HG02642 (cell line): ENCODE data around the gene RIOX2.
"Not testable (repeated sequence)": the region's sequence is repeated elsewhere in the genome, so short reads cannot be mapped to it uniquely, and the experiment has no call there.

ENCODE experiments used
- ATAC-seq: cut with Tn5 transposase; IDR thresholded peaks from one replicate; pipeline ENCODE4 v1.9.1; 2021; ENCODE audit warnings: mild to moderate bottlenecking; ENCODE audit not compliant: unreplicated experiment, poor library complexity

Gene RIOX2

DNA sequence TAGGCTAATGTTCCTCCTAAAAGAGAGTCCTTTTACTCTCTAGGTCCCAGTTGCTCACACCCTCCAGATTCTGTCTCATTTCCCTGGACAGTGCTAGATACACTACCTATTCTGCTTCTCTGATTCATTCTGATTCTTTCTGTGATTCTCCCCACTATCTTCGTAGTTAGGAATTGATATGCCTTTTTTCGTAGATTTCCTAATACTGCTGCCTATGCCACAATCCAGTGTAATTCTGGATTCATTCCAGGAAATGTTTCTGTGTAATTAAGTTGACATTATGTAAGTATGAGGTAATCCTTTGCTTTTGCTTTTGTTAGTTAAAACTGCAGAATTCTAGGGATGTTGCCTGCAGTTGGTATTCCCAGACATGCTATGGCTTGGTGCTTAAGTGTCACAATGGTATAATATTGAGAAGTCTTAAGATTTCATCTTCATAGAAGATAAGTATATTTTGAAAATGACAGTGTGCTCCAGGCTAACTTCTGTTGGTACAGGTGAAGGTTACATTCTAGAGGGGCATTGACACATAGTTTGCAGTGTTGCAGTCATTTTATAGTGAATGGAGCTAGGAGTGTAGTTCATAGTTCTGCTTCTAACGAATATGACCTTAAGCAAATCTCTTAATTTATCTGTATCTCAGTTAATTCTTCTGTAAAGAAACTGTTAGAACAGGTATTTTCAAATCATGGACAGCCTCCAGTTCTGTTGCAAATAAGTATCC, 54.3 kb downstream of the RIOX2 start:
- ATAC-seq: no peak

DNA sequence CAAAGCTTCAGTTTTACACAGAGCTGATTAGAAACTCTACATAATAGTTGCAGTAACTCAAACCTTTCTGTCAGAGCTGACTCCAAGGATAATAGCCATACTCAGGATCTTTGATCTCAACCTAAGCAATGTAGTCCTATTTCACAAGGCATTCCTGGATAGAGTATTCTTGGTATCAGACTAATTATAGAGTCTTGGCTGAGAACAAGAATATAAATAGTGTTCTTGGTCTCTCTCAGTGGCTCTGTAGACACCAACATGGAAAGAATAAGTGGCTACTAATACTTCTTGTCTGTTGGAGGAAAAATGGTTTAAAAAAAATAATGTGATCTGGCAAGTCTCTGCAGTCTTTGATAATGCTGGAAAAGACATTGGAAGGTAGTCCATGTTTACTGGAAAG, 55.7 kb downstream of the RIOX2 start:
- no peak for ATAC-seq

DNA sequence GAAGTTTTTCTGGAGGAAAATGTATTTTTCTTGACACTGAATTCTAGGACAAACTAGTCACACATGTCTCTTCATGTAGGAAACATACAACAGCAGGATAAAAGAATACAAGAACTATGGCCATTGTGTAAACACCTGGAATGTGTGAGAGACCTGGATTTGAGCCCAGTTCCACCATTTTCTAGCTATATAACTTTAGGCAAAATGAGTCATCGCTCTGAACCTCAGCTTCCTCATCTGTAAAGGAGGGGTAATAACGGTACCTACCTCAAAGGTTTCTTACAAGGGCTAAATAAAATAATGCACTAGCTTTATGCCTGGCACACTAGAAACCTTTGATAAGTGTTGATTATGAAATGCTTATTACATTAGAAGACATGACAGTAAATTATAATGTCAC, 57.8 kb downstream of the RIOX2 start:
- no peak for ATAC-seq

DNA sequence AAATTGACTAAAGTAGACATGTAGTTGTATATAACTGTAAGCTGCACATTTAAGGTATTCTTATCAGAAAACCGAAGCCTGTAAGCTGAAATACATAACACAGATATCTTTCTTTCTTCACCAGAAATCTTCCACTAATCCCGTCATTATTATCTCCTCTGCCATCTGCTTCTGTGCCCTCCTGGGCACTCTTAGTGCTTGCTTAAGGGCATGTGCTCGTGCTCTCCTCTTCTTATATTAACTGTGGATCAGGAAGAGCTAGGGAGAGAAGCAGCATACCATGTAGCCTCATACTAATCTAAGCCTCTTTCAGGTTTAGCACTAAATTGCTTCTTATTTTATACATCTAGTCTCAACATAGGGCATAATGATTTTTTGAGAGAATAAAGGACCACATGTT, 60.8 kb downstream of the RIOX2 start:
- ATAC-seq: no peak

DNA sequence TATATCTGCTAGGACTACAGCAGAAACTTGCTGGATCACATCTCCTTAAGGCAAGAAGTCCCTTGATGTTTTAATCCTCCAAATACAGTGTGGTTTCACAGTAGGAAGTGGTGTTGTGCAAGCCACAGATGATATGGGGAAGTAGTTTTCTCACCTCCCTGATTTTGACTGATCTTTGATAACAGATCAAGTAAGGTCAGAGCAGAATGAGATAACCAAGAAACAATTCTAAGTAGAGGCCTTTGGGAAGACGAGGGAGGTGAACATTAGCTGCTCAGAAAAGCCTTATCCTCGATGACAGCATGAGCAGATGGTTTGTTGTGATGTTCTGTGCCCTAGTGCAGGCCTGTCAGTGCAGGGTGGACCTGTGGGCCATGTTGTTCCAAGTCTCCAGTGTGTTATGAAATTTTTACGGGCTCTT, 61.3 kb downstream of the RIOX2 start:
- peak; percentile 59 for ATAC-seq

DNA sequence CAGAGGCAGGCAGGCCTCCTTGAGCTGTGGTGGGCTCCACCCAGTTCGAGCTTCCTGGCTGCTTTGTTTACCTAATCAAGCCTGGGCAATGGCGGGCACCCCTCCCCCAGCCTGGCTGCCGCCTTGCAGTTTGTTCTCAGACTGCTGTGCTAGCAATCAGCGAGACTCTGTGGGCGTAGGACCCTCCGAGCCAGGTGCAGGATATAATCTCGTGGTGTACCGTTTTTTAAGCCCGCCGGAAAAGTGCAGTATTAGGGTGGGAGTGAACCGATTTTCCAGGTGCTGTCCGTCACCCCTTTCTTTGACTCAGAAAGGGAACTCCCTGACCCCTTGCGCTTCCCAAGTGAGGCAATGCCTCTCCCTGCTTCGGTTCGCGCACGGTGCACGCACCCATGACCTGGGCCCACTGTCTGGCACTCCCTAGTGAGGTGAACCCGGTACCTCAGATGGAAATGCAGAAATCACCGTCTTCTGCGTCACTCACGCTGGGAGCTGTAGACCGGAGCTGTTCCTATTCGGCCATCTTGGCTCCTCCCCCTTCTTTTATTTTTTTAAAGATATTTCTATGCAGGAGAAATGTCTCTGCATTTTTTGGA, 61.9 kb downstream of the RIOX2 start:
- ATAC-seq: peak; percentile 41

DNA sequence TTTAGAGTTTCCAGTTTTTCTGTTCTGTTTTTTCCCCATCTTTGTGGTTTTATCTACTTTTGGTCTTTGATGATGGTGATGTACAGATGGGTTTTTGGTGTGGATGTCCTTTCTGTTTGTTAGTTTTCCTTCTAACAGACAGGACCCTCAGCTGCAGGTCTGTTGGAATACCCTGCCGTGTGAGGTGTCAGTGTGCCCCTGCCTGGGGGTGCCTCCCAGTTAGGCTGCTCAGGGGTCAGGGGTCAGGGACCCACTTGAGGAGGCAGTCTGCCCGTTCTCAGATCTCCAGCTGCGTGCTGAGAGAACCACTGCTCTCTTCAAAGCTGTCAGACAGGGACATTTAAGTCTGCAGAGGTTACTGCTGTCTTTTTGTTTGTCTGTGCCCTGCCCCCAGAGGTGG, 62.4 kb downstream of the RIOX2 start:
- ATAC-seq: not testable (repeated sequence)

DNA sequence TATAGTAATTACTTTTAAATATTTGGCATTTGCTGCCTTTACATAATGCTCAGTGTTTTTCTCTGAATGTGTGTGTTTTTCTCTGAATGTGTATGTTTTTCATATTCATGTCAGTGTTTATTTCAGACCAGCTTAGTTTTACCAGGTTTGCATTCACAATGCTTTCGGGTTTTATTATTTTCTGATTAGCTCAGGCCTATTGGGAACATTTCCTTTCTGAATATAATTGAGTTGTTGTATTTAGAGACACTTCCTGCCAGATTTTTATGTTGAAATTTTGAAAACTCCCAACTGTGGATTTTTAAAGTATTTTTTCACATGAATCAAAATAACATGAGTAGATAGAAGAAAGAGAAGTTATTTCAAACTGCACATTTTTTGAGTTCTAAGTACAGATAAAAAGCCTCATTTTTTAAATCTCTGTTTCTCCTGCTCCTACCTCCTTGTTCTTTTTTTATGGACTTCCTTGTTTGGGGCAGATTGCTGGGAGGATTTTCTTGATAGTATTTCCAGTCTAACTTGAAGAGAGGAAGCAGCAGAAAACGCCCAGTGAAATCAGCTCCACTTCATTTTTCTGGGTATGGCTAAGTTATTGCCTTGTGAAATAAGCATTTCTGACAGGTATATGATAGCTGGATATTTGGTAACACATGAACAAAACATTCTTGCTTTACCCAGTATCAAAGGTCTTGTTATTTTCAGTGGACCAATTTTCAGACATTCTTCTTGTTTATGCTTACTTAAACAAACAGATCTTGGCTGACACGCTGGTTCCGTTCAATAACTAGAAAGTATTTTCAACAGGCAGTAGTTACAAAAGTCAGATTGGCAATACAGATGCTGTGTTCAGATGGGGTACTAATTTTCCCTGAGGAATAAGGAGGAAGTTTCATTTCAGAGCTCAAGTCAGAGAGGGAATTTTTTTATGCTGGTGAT, 70.7 kb downstream of the RIOX2 start:
- no peak for ATAC-seq

DNA sequence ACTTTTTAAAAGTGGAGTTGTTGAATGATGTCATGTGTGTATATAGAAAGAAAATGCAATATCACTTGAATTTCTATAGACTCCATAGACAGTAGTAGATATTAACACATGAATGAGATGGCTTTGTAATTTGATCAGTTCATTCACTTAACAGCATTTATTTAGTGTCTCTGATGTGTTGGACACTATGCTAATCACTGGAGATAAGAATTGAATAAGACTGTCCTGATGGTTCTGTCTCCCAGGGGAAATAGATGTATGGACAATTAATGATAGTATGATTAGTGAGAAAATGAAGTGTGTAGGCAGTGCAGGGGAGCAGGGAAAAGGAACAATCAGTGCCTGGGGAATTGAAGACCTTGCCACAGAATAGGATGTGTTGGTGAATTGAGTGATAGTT, 72.9 kb downstream of the RIOX2 start:
- no peak for ATAC-seq

DNA sequence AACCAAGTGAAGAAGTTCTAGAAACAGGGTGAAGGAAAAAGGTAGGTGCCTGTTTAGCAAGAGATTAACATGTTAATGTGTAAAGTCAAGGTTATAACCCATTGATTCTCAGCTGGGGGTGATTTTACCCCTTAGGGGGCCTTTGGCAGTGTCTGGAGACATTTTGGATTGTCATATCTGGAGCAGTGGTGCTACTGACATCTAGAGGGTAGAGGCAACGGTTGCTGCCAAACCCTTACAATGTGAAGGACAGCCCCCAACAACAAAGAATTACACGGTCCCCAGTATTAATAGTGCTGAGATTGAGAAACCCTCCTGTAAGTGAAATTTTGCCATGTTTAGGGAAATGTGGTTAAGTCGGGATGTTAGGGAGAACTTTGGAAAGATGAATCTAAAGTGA, 75.7 kb downstream of the RIOX2 start:
- no peak for ATAC-seq

DNA sequence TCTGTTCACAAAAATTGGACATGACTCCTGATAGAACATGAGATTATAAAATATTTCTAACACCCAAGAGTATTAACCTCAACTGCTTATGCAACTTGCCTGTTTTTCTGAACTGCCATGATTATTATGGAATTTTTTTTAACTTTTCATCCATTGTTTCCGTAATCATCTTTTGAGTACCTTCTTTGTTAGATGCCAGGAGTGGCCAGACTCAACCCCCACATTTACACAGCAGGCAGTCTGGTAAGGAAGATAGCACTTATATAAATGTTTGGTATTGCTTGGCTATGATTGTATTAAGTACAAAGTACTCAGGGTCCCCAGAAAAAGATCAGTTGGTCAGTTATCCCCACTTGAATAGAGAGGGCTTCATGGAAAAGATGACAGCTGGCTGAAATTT, 76.1 kb downstream of the RIOX2 start:
- no peak for ATAC-seq

DNA sequence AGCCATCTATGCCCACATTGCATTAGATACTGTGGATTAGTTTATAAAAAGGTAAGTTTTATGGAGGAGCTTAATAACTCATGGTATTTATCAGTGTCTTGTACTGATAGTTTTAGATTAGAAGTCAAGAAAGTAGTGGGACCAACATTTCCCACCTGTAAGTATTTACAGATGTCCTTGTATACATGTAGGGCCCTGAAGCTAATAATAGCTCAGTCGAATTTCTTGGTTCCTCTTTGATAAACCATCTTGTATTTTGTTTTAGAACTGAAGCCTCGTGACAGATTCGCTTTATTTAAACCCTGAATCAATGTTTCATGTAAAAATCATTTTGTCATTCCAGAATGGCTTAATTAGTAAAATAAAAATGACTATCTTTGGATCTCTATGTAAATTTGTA, 77.0 kb downstream of the RIOX2 start:
- peak; percentile 75 for ATAC-seq

DNA sequence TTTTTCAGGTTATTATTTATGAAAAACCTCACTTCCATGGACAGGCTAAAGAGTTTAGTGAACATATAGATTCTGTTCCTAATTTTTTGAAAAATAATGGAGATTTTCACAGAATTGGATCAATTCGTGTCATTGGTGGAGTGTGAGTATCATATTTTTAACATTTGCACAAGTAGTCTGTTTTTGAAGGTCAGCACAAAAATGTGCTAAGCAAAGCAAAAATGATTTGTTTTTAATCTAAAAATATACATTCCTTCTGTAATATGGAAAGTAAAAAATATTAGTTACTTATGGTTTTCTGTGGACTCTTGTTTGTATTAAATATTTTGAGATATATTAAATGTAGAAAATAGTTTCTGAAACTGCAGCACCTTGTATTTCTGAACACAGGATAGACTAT, 79.4 kb downstream of the RIOX2 start:
- no peak for ATAC-seq
